Testis (tissue), 3 donors: ENCODE data around the gene TAAR1. TPM values are rescaled to one million over a fixed set of nuclear protein-coding genes. Genes with fewer than 3 reads are reported as not detected.
A peak's percentile ranks its signal among the peaks of the same experiment; 100 is the strongest.

ENCODE experiments used
- DNase-seq: peaks from one replicate; pipeline ENCODE4 v3.0.0-alpha.2; 2019
- H3K27ac ChIP-seq, 2 donors: fragments of 200-600 bp; sonication (generic); one replicate each; pipeline ENCODE4 v1.5.1; 2019
- H3K27me3 ChIP-seq: fragments of 200-600 bp; sonication (generic); one replicate; pipeline ENCODE4 v1.5.1; 2019
- H3K36me3 ChIP-seq: fragments of 200-600 bp; sonication (generic); one replicate; pipeline ENCODE4 v1.5.1; 2017; ENCODE audit warnings: low read depth; ENCODE audit errors: missing control alignments
- H3K4me1 ChIP-seq: fragments of 200-600 bp; sonication (generic); one replicate; pipeline ENCODE4 v1.5.1; 2019
- H3K4me3 ChIP-seq, 2 donors: fragments of 200-600 bp; sonication (generic); one replicate each; pipeline ENCODE4 v1.5.1; 2017 to 2019
- H3K9me3 ChIP-seq: fragments of 200-600 bp; sonication (generic); one replicate; pipeline ENCODE4 v1.5.1; 2017
- POLR2A ChIP-seq: fragments of 450-650 bp; IDR thresholded peaks from one replicate; pipeline ENCODE4 v1.6.1; 2017; ENCODE audit warnings: antibody characterized with exemption, mild to moderate bottlenecking, moderate library complexity
- WGBS, 2 donors: methylation state at CpG; one replicate each; pipeline ENCODE4 v1.1.5; 2018; 5-methylcytosine and 5-hydroxymethylcytosine counted together
- intact Hi-C: fragments of 100-400 bp; cut with DNase I; formaldehyde crosslinking; loops from one replicate; pipeline ENCODE4 v1.15.1; 2023; ENCODE audit warnings: low total_unique reads
- polyA plus RNA-seq: library from polyadenylated mRNA; stranded (reverse); fragments of 350-450 nt; fragmentation: Illumina TruSeq; extraction: RNeasy Lipid Tissue Mini Kit (QIAGEN cat#74804); gene quantifications from one replicate; pipeline ENCODE4 v1.2.3, GENCODE V29; 2014; ENCODE audit warnings: low read depth, low replicate concordance; ENCODE audit not compliant: insufficient read depth
- total RNA-seq, 2 donors: library from RNA; depleted of rRNA; stranded (reverse); fragments of >200 nt; gene quantifications; one replicate each; pipeline ENCODE4 v1.2.3, GENCODE V29; 2016
- TF ChIP-seq, protein P1 (sequence below), 3 experiments: fragments of 450-650 bp in 2 of 3; fragments of 200-600 bp in 1 of 3; sonication (generic) in 1 of 3; IDR thresholded peaks; one replicate each; pipeline ENCODE4 v1.5.1; 2016 to 2019; ENCODE audit warnings: antibody characterized with exemption in 3 of 3, mild to moderate bottlenecking in 2 of 3, moderate library complexity in 1 of 3

The TAAR1 gene
- total and polyA plus RNA-seq, 3 donors from 2014 or later = not detected

DNA sequence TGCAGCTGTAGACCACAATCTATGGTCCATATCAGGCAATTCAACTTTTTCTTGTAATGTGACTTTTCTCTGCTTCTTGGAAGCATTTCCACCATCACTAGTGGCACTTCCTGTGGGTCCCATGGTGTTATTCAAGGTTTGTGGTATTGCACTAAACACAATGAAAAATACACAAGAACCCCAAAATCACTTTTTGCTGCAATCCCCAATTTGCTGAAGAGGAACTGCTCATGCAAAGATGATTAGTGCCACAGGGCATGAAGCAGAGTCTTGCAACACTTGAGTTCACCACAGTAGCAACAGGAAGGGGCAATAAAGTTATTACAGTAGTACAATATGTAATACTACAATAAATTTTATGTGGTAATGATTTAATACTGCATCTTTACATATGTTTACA is 16.8 kb upstream of the TAAR1 start:
- no peaks in the 10 kb centered on the region for H3K9me3 ChIP-seq
- H3K4me3 ChIP-seq = no peak overlapping the region
- no peaks in the 10 kb centered on the region for H3K4me1 ChIP-seq
- TF ChIP-seq, protein P1, sequence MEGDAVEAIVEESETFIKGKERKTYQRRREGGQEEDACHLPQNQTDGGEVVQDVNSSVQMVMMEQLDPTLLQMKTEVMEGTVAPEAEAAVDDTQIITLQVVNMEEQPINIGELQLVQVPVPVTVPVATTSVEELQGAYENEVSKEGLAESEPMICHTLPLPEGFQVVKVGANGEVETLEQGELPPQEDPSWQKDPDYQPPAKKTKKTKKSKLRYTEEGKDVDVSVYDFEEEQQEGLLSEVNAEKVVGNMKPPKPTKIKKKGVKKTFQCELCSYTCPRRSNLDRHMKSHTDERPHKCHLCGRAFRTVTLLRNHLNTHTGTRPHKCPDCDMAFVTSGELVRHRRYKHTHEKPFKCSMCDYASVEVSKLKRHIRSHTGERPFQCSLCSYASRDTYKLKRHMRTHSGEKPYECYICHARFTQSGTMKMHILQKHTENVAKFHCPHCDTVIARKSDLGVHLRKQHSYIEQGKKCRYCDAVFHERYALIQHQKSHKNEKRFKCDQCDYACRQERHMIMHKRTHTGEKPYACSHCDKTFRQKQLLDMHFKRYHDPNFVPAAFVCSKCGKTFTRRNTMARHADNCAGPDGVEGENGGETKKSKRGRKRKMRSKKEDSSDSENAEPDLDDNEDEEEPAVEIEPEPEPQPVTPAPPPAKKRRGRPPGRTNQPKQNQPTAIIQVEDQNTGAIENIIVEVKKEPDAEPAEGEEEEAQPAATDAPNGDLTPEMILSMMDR (IDR thresholded peaks at IDR 0.05) = no peak
- TF ChIP-seq POLR2A = no peak
- H3K27ac ChIP-seq = no peak overlapping the region
- intact Hi-C loops = no loop called here
- no peak for DNase-seq
- H3K36me3 ChIP-seq = no peaks in the 10 kb centered on the region
- no peaks in the 10 kb centered on the region for H3K27me3 ChIP-seq

DNA sequence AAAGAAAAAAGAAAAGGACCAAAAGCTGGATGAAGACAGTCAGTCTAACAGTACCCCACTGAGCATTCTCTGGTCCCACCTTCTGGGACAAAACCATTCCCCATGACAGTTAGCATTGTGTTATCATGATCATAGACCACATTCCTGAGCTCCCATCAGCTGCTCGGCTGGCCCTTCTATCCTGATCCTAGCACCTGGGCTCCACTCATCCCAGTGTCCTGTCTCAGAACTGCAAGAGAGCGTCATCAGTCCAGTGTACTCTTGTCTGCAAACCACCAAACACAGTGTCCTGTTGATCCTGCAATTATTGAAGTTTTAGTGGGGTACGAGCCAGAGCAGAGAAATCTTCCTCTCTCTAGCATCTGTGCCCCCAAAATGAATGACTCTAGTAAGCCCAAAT is 16.0 kb upstream of the TAAR1 start:
- TF ChIP-seq, protein P1 (IDR thresholded peaks at IDR 0.05) = no peak
- TF ChIP-seq POLR2A = no peak
- no peak overlapping the region for H3K4me3 ChIP-seq
- H3K36me3 ChIP-seq = no peaks in the 10 kb centered on the region
- H3K27me3 ChIP-seq = no peaks in the 10 kb centered on the region
- no peaks in the 10 kb centered on the region for H3K4me1 ChIP-seq
- intact Hi-C loops = no loop called here
- DNase-seq = no peak
- H3K27ac ChIP-seq = no peak overlapping the region
- H3K9me3 ChIP-seq = no peaks in the 10 kb centered on the region
- 67 to 68% methylated on average over 3 of the region's 3 CpGs for WGBS, 2 donors

DNA sequence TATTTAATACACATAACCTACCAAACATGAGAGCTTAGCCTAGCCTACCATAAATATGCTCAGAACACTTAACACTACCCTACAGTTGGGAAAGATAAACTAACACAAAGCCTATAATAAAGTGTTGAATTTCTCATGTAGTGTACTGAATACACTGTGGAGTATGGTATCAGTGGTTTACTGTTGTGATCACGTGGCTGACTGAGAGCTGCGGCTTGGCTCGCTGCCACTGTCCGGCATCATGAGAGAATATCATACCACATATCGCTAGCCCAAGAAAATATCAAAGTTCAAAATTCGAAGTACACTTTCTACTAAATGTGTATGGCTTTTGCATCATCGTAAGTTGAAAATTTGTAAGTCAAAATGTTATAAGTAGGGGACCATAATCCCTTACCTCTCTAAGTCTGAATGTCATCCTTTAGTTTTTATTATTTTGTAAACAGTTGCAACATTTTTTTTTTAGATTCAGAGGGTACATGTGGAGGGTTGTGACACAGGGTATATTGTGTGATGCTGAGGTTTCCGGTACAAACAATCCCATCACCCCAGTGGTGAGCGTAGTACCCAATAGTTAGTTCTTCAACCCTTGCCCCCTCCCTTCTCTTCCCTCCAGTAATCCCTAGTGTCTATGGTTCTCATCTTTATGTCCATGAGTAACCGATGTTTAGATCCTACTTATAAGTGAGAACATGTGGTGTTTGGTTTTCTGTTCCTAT is 14.6 kb upstream of the TAAR1 start:
- H3K27me3 ChIP-seq = no peaks in the 10 kb centered on the region
- no peak for DNase-seq
- H3K4me1 ChIP-seq = peaks cover 3% of the 10 kb centered on the region
- no peak overlapping the region for H3K4me3 ChIP-seq
- TF ChIP-seq POLR2A = no peak
- TF ChIP-seq, protein P1 (IDR thresholded peaks at IDR 0.05) = no peak
- H3K36me3 ChIP-seq = no peaks in the 10 kb centered on the region
- intact Hi-C loops = no loop called here
- H3K27ac ChIP-seq = no peak overlapping the region
- 79 to 80% methylated on average over 10 of the region's 10 CpGs for WGBS, 2 donors
- no peaks in the 10 kb centered on the region for H3K9me3 ChIP-seq

DNA sequence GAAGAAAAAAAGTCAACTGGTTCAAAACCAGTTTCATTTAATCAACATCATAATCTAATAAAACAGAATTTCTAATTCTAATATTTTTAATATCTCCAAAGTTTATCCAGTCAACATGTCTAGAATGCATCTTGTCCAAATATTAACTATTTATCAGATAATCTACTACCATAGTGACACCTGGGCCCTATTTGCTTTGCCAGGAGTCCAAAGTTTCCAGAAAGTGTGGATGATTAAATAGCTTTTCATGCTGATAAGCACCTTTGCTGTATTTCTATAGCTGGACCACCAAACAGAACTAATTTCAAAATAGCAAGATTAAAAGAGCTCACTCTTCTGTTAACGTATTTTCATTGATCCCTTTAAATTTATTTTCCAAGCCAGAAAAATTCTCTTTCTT is 12.3 kb upstream of the TAAR1 start:
- intact Hi-C loops = no loop called here
- H3K4me3 ChIP-seq = no peak overlapping the region
- TF ChIP-seq, protein P1 (IDR thresholded peaks at IDR 0.05) = no peak
- no peak for TF ChIP-seq POLR2A

DNA sequence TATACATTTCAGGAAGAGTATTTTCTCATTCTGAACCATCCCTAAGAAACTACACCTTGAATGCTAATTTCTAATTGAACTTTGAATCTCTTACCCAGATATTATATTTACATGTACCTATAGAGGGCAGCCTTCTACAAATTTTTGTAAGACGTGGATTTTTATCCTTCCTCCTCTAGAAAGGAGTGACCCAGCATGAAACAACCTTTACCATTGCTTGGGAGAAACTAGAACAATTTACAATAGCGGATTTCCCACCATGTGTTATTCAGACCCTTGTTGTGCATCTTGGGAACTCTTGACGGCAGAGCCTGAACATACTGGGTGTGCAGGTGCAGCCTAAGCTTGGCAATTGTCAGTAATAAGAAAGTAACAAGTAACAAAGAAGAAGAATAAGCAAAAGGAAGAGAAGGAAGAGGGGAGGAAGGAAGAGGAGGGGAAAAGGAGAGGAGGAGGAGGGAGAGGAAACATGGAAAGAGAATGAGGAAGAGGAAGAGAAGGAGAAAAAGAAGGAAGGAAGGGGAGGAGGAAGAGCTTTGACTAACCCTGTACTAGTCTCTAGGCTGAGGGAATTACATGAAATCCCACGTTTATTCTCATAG is 10.8 kb upstream of the TAAR1 start:
- Histone ChIP-seq H3K4me3 (no peak overlapping the region), H3K9me3 (no peaks in the 10 kb centered on the region), H3K27me3 (no peaks in the 10 kb centered on the region), H3K36me3 (no peaks in the 10 kb centered on the region), H3K4me1 (peaks cover 3% of the 10 kb centered on the region), H3K27ac (no peak overlapping the region)
- WGBS, 2 donors = 19% methylated on average over 4 of the region's 4 CpGs
- intact Hi-C loops = no loop called here
- TF ChIP-seq, protein P1 (IDR thresholded peaks at IDR 0.05) = peak in 2 of 3 experiments; percentile 23 to 37
- TF ChIP-seq POLR2A = no peak
- no peak for DNase-seq

More for the DNA sequence above, 12.3 kb upstream of the TAAR1 start:
- DNase-seq = no peak
- WGBS, 2 donors = 88 to 100% methylated on average over 1 of the region's 1 CpG
- H3K27me3 ChIP-seq = no peaks in the 10 kb centered on the region
- H3K4me1 ChIP-seq = peaks cover 3% of the 10 kb centered on the region
- H3K36me3 ChIP-seq = no peaks in the 10 kb centered on the region
- no peak overlapping the region for H3K27ac ChIP-seq
- no peaks in the 10 kb centered on the region for H3K9me3 ChIP-seq
